HepG2 (cell line): Measurements from ENCODE around the gene C20orf204. TPM values are rescaled to one million over a fixed set of nuclear protein-coding genes. Genes with fewer than 3 reads are reported as not detected.

Experiments used
- CC2D1A ChIP-seq: sonication (generic); formaldehyde crosslinking; IDR thresholded peaks from 2 replicates; pipeline ENCODE4 v1.8.1; 2023; ENCODE audit warnings: mild to moderate bottlenecking, missing genetic modification reagents
- RAD51 ChIP-seq: fragments of 450-650 bp; IDR thresholded peaks from 2 replicates; pipeline ENCODE4 v1.6.1; 2016; ENCODE audit warnings: borderline replicate concordance
- SKI ChIP-seq: fragments of 450-650 bp; IDR thresholded peaks from one replicate; pipeline ENCODE4 v1.6.1; 2018; ENCODE audit warnings: mild to moderate bottlenecking; ENCODE audit not compliant: partially characterized antibody
- ZBTB21 ChIP-seq: sonication (generic); formaldehyde crosslinking; IDR thresholded peaks from 2 replicates; pipeline ENCODE4 v1.4.0; 2020; ENCODE audit warnings: missing genetic modification reagents
- ZC3H13 ChIP-seq: sonication (generic); formaldehyde crosslinking; IDR thresholded peaks from 2 replicates; pipeline ENCODE4 v1.8.1; 2023; ENCODE audit warnings: mild to moderate bottlenecking, missing genetic modification reagents, moderate library complexity
- ZNF569 ChIP-seq: sonication (generic); formaldehyde crosslinking; IDR thresholded peaks from 2 replicates; pipeline ENCODE4 v1.5.0; 2020; ENCODE audit warnings: mild to moderate bottlenecking, missing genetic modification reagents, moderate library complexity, borderline replicate concordance
- ZNF816 ChIP-seq: sonication (generic); formaldehyde crosslinking; IDR thresholded peaks from 2 replicates; pipeline ENCODE4 v1.8.0; 2022; ENCODE audit warnings: missing genetic modification reagents, mild to moderate bottlenecking, borderline replicate concordance
- ZSCAN25 ChIP-seq: sonication (generic); formaldehyde crosslinking; IDR thresholded peaks from 2 replicates; pipeline ENCODE4 v1.8.0; 2022; ENCODE audit warnings: mild to moderate bottlenecking, missing genetic modification reagents
- polyA plus RNA-seq, 8 experiments: library from polyadenylated mRNA; depleted of rRNA in 3 of 8; stranded (reverse) in 7 of 8; unstranded in 1 of 8; fragments of >200 nt; fragmentation: Illumina TruSeq in 4 of 8; extraction: Trizol in 4 of 8; gene quantifications; 2 replicates each; pipeline versions ENCODE4 v1.2.1 to v1.2.3, GENCODE V29; 2011 to 2016; ENCODE audit warnings: low read depth in 4 of 8, missing spikeins in 1 of 8, mixed read lengths in 1 of 8; ENCODE audit not compliant: insufficient read depth in 1 of 8
- total RNA-seq, 5 experiments: library from RNA; depleted of rRNA; stranded (reverse); fragments of >200 nt; fragmentation: Illumina TruSeq; extraction: Trizol; gene quantifications; 2 replicates each; pipeline ENCODE4 v1.2.3, GENCODE V29; 2016; ENCODE audit warnings: low read depth in 1 of 5
- TF ChIP-seq, protein P1 (sequence below), 2 experiments: sonication (generic) in 1 of 2; formaldehyde crosslinking in 1 of 2; IDR thresholded peaks; 2 replicates each; pipeline versions ENCODE4 v1.5.1 to v1.6.1; 2011 to 2020; ENCODE audit warnings: borderline replicate concordance in 1 of 2, low read depth in 1 of 2, low read length in 1 of 2, mild to moderate bottlenecking in 1 of 2, missing genetic modification reagents in 1 of 2, moderate library complexity in 1 of 2
- TF ChIP-seq, protein P2 (sequence below): sonication (generic); formaldehyde crosslinking; IDR thresholded peaks from 2 replicates; pipeline ENCODE4 v1.5.0; 2020; ENCODE audit warnings: mild to moderate bottlenecking, missing genetic modification reagents
- TF ChIP-seq, protein P3 (sequence below): sonication (generic); formaldehyde crosslinking; IDR thresholded peaks from 2 replicates; pipeline ENCODE4 v1.4.0; 2020; ENCODE audit warnings: mild to moderate bottlenecking, missing genetic modification reagents
- TF ChIP-seq, protein P4 (sequence below): sonication (generic); formaldehyde crosslinking; IDR thresholded peaks from 2 replicates; pipeline ENCODE4 v1.5.1; 2020; ENCODE audit warnings: mild to moderate bottlenecking, missing genetic modification reagents

C20orf204 gene
- total and polyA plus RNA-seq, 2 of the 13 experiments (the other 11 are each of a cell fraction or from before 2014, with no cell fraction given) = 22.1 to 80.0 TPM

DNA sequence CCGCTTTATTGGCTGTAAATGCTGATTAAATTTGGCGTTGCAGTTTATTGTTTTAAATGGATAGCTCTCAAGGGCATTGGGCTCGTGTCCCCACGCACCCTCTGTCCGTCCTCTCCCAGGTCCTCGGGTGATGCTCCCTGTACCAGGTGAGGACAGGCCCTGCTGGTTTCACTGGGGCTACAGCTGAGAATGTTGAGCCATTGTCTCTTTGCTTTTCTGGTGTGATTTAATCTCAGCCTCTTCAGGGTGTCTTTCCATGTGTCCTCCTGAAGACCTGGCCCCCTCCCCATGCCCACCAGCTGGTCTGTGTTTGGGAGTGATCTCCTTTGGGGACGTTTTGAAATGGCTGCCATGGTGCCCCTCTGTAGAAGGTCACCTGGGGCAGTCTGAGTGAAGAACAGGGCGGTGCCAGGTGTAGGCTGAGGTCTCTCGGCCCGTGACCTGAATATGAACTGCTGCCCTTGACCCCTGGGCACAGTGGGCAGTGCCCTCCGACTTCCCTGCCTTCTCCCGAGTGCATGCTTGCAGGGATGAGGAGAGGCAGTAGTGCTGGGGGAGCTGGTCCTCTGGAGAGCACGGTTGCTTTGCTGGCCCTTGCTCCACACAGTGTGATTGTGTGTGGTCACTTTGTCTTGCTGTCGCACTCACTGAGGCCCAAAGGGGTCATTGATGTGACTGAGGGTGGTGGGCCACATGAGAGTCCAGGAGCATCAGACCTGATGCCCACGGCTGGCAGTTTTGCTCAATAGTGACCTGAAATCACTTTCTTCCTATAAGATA lies 12.4 kb upstream of the C20orf204 start (continued):
- no peak for TF ChIP-seq CC2D1A (CRISPR knock-in tag)
- TF ChIP-seq RAD51 = no peak
- TF ChIP-seq ZC3H13 (CRISPR knock-in tag) = no peak; the same call in 1 of the 2 replicates
- TF ChIP-seq ZSCAN25 = peak; percentile 75; the same call in 1 of the 2 replicates
- TF ChIP-seq, protein P1, sequence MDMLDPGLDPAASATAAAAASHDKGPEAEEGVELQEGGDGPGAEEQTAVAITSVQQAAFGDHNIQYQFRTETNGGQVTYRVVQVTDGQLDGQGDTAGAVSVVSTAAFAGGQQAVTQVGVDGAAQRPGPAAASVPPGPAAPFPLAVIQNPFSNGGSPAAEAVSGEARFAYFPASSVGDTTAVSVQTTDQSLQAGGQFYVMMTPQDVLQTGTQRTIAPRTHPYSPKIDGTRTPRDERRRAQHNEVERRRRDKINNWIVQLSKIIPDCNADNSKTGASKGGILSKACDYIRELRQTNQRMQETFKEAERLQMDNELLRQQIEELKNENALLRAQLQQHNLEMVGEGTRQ (IDR thresholded peaks at IDR 0.05; ENCODE audit: low read depth, low read length) = no peak
- TF ChIP-seq, protein P1 (CRISPR knock-in tag; IDR thresholded peaks at IDR 0.05; ENCODE audit: borderline replicate concordance) = no peak; the same call in 1 of the 2 replicates
- TF ChIP-seq ZNF816 = no peak
- TF ChIP-seq, protein P2, sequence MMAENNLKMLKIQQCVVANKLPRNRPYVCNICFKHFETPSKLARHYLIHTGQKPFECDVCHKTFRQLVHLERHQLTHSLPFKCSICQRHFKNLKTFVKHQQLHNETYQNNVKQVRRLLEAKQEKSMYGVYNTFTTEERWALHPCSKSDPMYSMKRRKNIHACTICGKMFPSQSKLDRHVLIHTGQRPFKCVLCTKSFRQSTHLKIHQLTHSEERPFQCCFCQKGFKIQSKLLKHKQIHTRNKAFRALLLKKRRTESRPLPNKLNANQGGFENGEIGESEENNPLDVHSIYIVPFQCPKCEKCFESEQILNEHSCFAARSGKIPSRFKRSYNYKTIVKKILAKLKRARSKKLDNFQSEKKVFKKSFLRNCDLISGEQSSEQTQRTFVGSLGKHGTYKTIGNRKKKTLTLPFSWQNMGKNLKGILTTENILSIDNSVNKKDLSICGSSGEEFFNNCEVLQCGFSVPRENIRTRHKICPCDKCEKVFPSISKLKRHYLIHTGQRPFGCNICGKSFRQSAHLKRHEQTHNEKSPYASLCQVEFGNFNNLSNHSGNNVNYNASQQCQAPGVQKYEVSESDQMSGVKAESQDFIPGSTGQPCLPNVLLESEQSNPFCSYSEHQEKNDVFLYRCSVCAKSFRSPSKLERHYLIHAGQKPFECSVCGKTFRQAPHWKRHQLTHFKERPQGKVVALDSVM (CRISPR knock-in tag) = no peak
- no peak for TF ChIP-seq SKI
- TF ChIP-seq, protein P3, sequence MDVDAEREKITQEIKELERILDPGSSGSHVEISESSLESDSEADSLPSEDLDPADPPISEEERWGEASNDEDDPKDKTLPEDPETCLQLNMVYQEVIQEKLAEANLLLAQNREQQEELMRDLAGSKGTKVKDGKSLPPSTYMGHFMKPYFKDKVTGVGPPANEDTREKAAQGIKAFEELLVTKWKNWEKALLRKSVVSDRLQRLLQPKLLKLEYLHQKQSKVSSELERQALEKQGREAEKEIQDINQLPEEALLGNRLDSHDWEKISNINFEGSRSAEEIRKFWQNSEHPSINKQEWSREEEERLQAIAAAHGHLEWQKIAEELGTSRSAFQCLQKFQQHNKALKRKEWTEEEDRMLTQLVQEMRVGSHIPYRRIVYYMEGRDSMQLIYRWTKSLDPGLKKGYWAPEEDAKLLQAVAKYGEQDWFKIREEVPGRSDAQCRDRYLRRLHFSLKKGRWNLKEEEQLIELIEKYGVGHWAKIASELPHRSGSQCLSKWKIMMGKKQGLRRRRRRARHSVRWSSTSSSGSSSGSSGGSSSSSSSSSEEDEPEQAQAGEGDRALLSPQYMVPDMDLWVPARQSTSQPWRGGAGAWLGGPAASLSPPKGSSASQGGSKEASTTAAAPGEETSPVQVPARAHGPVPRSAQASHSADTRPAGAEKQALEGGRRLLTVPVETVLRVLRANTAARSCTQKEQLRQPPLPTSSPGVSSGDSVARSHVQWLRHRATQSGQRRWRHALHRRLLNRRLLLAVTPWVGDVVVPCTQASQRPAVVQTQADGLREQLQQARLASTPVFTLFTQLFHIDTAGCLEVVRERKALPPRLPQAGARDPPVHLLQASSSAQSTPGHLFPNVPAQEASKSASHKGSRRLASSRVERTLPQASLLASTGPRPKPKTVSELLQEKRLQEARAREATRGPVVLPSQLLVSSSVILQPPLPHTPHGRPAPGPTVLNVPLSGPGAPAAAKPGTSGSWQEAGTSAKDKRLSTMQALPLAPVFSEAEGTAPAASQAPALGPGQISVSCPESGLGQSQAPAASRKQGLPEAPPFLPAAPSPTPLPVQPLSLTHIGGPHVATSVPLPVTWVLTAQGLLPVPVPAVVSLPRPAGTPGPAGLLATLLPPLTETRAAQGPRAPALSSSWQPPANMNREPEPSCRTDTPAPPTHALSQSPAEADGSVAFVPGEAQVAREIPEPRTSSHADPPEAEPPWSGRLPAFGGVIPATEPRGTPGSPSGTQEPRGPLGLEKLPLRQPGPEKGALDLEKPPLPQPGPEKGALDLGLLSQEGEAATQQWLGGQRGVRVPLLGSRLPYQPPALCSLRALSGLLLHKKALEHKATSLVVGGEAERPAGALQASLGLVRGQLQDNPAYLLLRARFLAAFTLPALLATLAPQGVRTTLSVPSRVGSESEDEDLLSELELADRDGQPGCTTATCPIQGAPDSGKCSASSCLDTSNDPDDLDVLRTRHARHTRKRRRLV = peak; percentile 87; the same call in 1 of the 2 replicates
- TF ChIP-seq, protein P4, sequence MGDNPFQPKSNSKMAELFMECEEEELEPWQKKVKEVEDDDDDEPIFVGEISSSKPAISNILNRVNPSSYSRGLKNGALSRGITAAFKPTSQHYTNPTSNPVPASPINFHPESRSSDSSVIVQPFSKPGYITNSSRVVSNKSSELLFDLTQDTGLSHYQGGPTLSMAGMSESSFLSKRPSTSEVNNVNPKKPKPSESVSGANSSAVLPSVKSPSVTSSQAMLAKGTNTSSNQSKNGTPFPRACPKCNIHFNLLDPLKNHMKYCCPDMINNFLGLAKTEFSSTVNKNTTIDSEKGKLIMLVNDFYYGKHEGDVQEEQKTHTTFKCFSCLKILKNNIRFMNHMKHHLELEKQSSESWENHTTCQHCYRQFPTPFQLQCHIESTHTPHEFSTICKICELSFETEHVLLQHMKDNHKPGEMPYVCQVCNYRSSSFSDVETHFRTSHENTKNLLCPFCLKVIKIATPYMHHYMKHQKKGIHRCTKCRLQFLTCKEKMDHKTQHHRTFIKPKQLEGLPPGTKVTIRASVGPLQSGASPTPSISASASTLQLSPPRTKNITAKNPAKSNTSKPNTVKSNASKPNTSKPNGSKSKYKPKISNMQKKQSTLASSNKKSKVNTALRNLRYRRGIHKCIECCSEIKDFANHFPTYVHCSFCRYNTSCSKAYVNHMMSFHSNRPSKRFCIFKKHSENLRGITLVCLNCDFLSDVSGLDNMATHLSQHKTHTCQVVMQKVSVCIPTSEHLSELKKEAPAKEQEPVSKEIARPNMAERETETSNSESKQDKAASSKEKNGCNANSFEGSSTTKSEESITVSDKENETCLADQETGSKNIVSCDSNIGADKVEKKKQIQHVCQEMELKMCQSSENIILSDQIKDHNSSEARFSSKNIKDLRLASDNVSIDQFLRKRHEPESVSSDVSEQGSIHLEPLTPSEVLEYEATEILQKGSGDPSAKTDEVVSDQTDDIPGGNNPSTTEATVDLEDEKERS (CRISPR knock-in tag) = peak; percentile 88; the same call in 1 of the 2 replicates
- TF ChIP-seq ZBTB21 (CRISPR knock-in tag) = no peak
- no peak for TF ChIP-seq ZNF569 (CRISPR knock-in tag)
